Prostate gland (tissue), 2 donors: ENCODE data around the gene PTPN12. TPM values are rescaled to one million over a fixed set of nuclear protein-coding genes. Genes with fewer than 3 reads are reported as not detected.

Experiments
- DNase-seq: peaks from one replicate; pipeline ENCODE4 v3.0.0-alpha.2; 2019; ENCODE audit warnings: low spot score
- H3K27ac ChIP-seq, 2 donors: fragments of 200-600 bp; sonication (generic); 2 replicates each; pipeline ENCODE4 v1.5.1; 2017 to 2019
- H3K27me3 ChIP-seq: fragments of 200-600 bp; sonication (generic); replicated peaks from 2 replicates; pipeline ENCODE4 v1.5.1; 2019; ENCODE audit not compliant: insufficient read depth
- H3K36me3 ChIP-seq, 2 donors: fragments of 200-600 bp; sonication (generic); 1 replicate in 1 of 2; 2 replicates in 1 of 2; pipeline versions ENCODE4 v1.5.1 to v1.8.1; 2017 to 2019
- H3K4me1 ChIP-seq: fragments of 200-600 bp; sonication (generic); replicated peaks from 2 replicates; pipeline ENCODE4 v1.5.1; 2019
- H3K4me3 ChIP-seq, 2 donors: fragments of 200-600 bp; sonication (generic); 2 replicates each; pipeline ENCODE4 v1.5.1; 2017 to 2019
- H3K9me3 ChIP-seq: fragments of 200-600 bp; sonication (generic); 2 replicates; pipeline ENCODE4 v1.5.1; 2017
- POLR2A ChIP-seq: fragments of 450-650 bp; IDR thresholded peaks from one replicate; pipeline ENCODE4 v1.6.1; 2016; ENCODE audit warnings: antibody characterized with exemption, mild to moderate bottlenecking
- POLR2AphosphoS5 ChIP-seq: sonication (generic); formaldehyde crosslinking; IDR thresholded peaks from one replicate; pipeline ENCODE4 v1.6.1; 2017; ENCODE audit warnings: antibody characterized with exemption
- WGBS: methylation state at CpG from one replicate; pipeline ENCODE4 v1.1.5; 2018; 5-methylcytosine and 5-hydroxymethylcytosine counted together
- intact Hi-C: fragments of 100-400 bp; cut with DNase I; formaldehyde crosslinking; loops from one replicate; pipeline ENCODE4 v1.14.2; 2022
- total RNA-seq, 2 donors: library from RNA; depleted of rRNA; stranded (reverse); fragments of >200 nt; gene quantifications; one replicate each; pipeline ENCODE4 v1.1.0, GENCODE V29; 2016
- TF ChIP-seq, protein P1 (sequence below), 4 experiments: fragments of 200-600 bp in 2 of 4; fragments of 450-650 bp in 2 of 4; sonication (generic) in 2 of 4; IDR thresholded peaks; 1 replicate in 3 of 4; 2 replicates in 1 of 4; pipeline ENCODE4 v1.5.1; 2016 to 2019; ENCODE audit warnings: antibody characterized with exemption in 4 of 4, mild to moderate bottlenecking in 2 of 4, moderate library complexity in 2 of 4

Gene PTPN12
- total RNA-seq, 2 donors from 2014 or later: 28.0 to 63.6 TPM

GRCh38 chr7:77566421-77566820 lies 29.3 kb downstream of the PTPN12 start:
- H3K36me3 ChIP-seq: no peaks in the 10 kb centered on the region
- intact Hi-C loops: no loop called here
- H3K27ac ChIP-seq: no peak overlapping the region
- DNase-seq: no peak
- H3K4me1 ChIP-seq: no peaks in the 10 kb centered on the region
- no peaks in the 10 kb centered on the region for H3K9me3 ChIP-seq
- no peak overlapping the region for H3K4me3 ChIP-seq
- 88% methylated on average over 9 of the region's 9 CpGs for WGBS
- H3K27me3 ChIP-seq: no peaks in the 10 kb centered on the region
- TF ChIP-seq POLR2A: no peak
- TF ChIP-seq, protein P1, sequence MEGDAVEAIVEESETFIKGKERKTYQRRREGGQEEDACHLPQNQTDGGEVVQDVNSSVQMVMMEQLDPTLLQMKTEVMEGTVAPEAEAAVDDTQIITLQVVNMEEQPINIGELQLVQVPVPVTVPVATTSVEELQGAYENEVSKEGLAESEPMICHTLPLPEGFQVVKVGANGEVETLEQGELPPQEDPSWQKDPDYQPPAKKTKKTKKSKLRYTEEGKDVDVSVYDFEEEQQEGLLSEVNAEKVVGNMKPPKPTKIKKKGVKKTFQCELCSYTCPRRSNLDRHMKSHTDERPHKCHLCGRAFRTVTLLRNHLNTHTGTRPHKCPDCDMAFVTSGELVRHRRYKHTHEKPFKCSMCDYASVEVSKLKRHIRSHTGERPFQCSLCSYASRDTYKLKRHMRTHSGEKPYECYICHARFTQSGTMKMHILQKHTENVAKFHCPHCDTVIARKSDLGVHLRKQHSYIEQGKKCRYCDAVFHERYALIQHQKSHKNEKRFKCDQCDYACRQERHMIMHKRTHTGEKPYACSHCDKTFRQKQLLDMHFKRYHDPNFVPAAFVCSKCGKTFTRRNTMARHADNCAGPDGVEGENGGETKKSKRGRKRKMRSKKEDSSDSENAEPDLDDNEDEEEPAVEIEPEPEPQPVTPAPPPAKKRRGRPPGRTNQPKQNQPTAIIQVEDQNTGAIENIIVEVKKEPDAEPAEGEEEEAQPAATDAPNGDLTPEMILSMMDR (IDR thresholded peaks at IDR 0.05): no peak
- no peak for TF ChIP-seq POLR2AphosphoS5

GRCh38 chr7:77569514-77570232 lies 32.6 kb downstream of the PTPN12 start:
- WGBS: 85% methylated on average over 8 of the region's 8 CpGs
- H3K36me3 ChIP-seq: no peaks in the 10 kb centered on the region
- no peak overlapping the region for H3K27ac ChIP-seq
- H3K27me3 ChIP-seq: no peaks in the 10 kb centered on the region
- DNase-seq: no peak
- TF ChIP-seq, protein P1 (IDR thresholded peaks at IDR 0.05): no peak
- H3K4me3 ChIP-seq: no peak overlapping the region
- intact Hi-C loops: no loop called here
- H3K9me3 ChIP-seq: no peaks in the 10 kb centered on the region
- H3K4me1 ChIP-seq: no peaks in the 10 kb centered on the region

- DNase-seq: no peak
- Histone ChIP-seq H3K4me1 (no peaks in the 10 kb centered on the region), H3K4me3 (no peak overlapping the region), H3K27me3 (no peaks in the 10 kb centered on the region), H3K9me3 (no peaks in the 10 kb centered on the region), H3K36me3 (no peaks in the 10 kb centered on the region), H3K27ac (no peak overlapping the region)
- intact Hi-C loops: no loop called here
- WGBS: 82% methylated on average over 3 of the region's 3 CpGs
- TF ChIP-seq, protein P1 (IDR thresholded peaks at IDR 0.05): no peak
- no peak for TF ChIP-seq POLR2AphosphoS5
These were observed 33.4 kb downstream of the PTPN12 start for GRCh38 chr7:77570330-77571011.

DNA sequence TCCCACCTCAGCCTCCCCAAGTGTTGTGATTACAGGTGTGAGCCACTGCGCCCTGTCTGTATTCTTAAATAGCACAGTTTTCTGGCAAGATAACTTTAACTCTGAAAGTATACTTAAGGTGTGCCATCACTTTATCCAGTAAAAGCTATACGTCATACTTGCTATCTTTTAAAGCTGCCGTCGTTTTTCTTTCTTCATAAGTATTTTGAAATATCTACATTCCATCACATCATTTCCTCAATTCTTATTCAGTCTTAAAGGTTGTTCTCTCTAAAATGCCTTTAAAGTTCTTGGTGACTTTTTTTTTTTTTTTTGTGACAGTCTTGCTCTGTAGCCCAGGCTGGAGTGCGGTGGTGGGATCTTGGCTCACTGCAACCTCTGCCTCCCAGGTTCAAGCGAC lies 34.7 kb downstream of the PTPN12 start:
- Histone ChIP-seq H3K36me3 (no peaks in the 10 kb centered on the region), H3K4me1 (no peaks in the 10 kb centered on the region), H3K27ac (no peak overlapping the region), H3K4me3 (no peak overlapping the region), H3K9me3 (no peaks in the 10 kb centered on the region), H3K27me3 (no peaks in the 10 kb centered on the region)
- DNase-seq: no peak
- TF ChIP-seq, protein P1 (IDR thresholded peaks at IDR 0.05): no peak
- no peak for TF ChIP-seq POLR2AphosphoS5
- TF ChIP-seq POLR2A: no peak
- 91% methylated on average over 6 of the region's 6 CpGs for WGBS
- intact Hi-C loops: no loop called here

GRCh38 chr7:77575187-77575586 lies 38.1 kb downstream of the PTPN12 start:
- no peaks in the 10 kb centered on the region for H3K9me3 ChIP-seq
- intact Hi-C loops: no loop called here
- no peaks in the 10 kb centered on the region for H3K4me1 ChIP-seq
- no peak overlapping the region for H3K27ac ChIP-seq
- DNase-seq: no peak
- no peak overlapping the region for H3K4me3 ChIP-seq
- H3K36me3 ChIP-seq: no peaks in the 10 kb centered on the region
- no peaks in the 10 kb centered on the region for H3K27me3 ChIP-seq
- TF ChIP-seq, protein P1 (IDR thresholded peaks at IDR 0.05): no peak
- TF ChIP-seq POLR2A (no peak), POLR2AphosphoS5 (no peak)
- 83% methylated on average over 7 of the region's 7 CpGs for WGBS
